T1000 (cell line): ENCODE measurements around the gene SEC31A.
A peak's percentile ranks its signal among the peaks of the same experiment; 100 is the strongest.
"Not testable (repeated sequence)": the region's sequence is repeated elsewhere in the genome, so short reads cannot be mapped to it uniquely, and the experiment has no call there.

ENCODE experiments used
- DNase-seq: peaks from one replicate; lab custom pipeline; 2025; ENCODE audit warnings: mixed read lengths; lab: John Stamatoyannopoulos, UW

SEC31A gene

GRCh38 chr4:82890901-82891706 is at the start of gene SEC31A:
TSS of gene SEC31A (minus strand) at chr4:82891153. CDS start at chr4:82881936, 9,217 bp downstream.
- DNase-seq = peak; percentile 87

- no peak for DNase-seq
Observed at GRCh38 chr4:82939414-82939813, 48.5 kb upstream of the SEC31A start.

GRCh38 chr4:82934441-82934840 is 43.5 kb upstream of the SEC31A start:
- DNase-seq = no peak

GRCh38 chr4:82930848-82931755 is 40.1 kb upstream of the SEC31A start:
- DNase-seq = no peak

GRCh38 chr4:82921795-82922194 is 30.8 kb upstream of the SEC31A start:
- no peak for DNase-seq

GRCh38 chr4:82919386-82919785 is 28.4 kb upstream of the SEC31A start:
- no peak for DNase-seq

- no peak for DNase-seq
Observed at GRCh38 chr4:82918091-82918490, 27.1 kb upstream of the SEC31A start.

GRCh38 chr4:82913968-82914367 is 23.0 kb upstream of the SEC31A start:
- DNase-seq = not testable (repeated sequence)

GRCh38 chr4:82913305-82913704 is 22.4 kb upstream of the SEC31A start:
- DNase-seq = no peak

GRCh38 chr4:82909326-82909725 is 18.4 kb upstream of the SEC31A start:
- DNase-seq = no peak

GRCh38 chr4:82906469-82906868 is 15.5 kb upstream of the SEC31A start:
- DNase-seq = no peak

- no peak for DNase-seq
Observed at GRCh38 chr4:82905205-82905604, 14.3 kb upstream of the SEC31A start.

GRCh38 chr4:82903737-82904136 is 12.8 kb upstream of the SEC31A start:
- no peak for DNase-seq

GRCh38 chr4:82901183-82901718 is 10.3 kb upstream of the SEC31A start:
- no peak for DNase-seq

- peak; percentile 96 for DNase-seq
Observed at GRCh38 chr4:82900411-82901182, 9.6 kb upstream of the SEC31A start, which contains the start of gene THAP9. TSS of gene THAP9 (plus strand) at chr4:82900735. CDS start at chr4:82900803, 68 bp downstream.

- no peak for DNase-seq
Observed at GRCh38 chr4:82900066-82900410, 9.1 kb upstream of the SEC31A start.

GRCh38 chr4:82899374-82900065 is 8.6 kb upstream of the SEC31A start:
- DNase-seq = no peak

GRCh38 chr4:82898322-82899243 is 7.6 kb upstream of the SEC31A start:
- DNase-seq = no peak

- no peak for DNase-seq
Observed at GRCh38 chr4:82896755-82897154, 5.8 kb upstream of the SEC31A start.

- DNase-seq = no peak
Observed at GRCh38 chr4:82893942-82894341, 3.0 kb upstream of the SEC31A start.
